ENCODE results near the gene RUNX2. TPM values are rescaled to one million over a fixed set of nuclear protein-coding genes. Genes with fewer than 3 reads are reported as not detected.
"Not testable (repeated sequence)": the region's sequence is repeated elsewhere in the genome, so short reads cannot be mapped to it uniquely, and the experiment has no call there.

RUNX2 gene
- total RNA-seq, 1 experiment from 2014 or later, result 3.8 TPM

GRCh38 chr6:45557454-45557853, 229.3 kb downstream of the RUNX2 start:
- Histone ChIP-seq H3K4me2 (ENCODE audit: low read length) (no peak overlapping the region), H3K9ac (ENCODE audit: low read length) (no peak overlapping the region), H4K20me1 (ENCODE audit: low read length) (no peaks in the 10 kb centered on the region), H3K27ac (ENCODE audit: low read length) (no peak overlapping the region), H3K4me3 (ENCODE audit: low read length) (no peak overlapping the region), H3K9me2 (replicated peaks; ENCODE audit: low read length) (no peaks in the 10 kb centered on the region), H3K79me2 (ENCODE audit: low read length) (no peaks in the 10 kb centered on the region), H3K4me1 (ENCODE audit: insufficient read depth, low read length) (peaks cover 28% of the 10 kb centered on the region), H3F3A (ENCODE audit: low read length, unreplicated experiment) (no peaks in the 10 kb centered on the region), H3K27me3 (ENCODE audit: low read length) (no peaks in the 10 kb centered on the region), H3K36me3 (ENCODE audit: low read depth, low read length) (no peaks in the 10 kb centered on the region), H2AFZ (ENCODE audit: low read length) (no peak overlapping the region), H3K9me3 (ENCODE audit: low read length) (no peaks in the 10 kb centered on the region)
- no TSS peak for BruUV-seq (replicated peaks)
- intact Hi-C loops (cut with micrococcal nuclease), result loop anchor here (5.0 kb wide), 1 partner anchor 50 kb away; no protein-coding TSS in a partner anchor
- DNase-seq (no peak), ATAC-seq (no peak)
- ChIA-PET POLR2A (ENCODE audit: unreplicated experiment) (no interaction called here), CTCF (interaction anchor here (0.6 kb wide), 1 partner anchor 373 kb away, joined by 4 read pairs; no protein-coding TSS in a partner anchor)
- TF ChIP-seq EZH2 (IDR thresholded peaks at IDR 0.05; ENCODE audit: low read length, unreplicated experiment), result no peak
- no peak for TF ChIP-seq EZH2phosphoT487 (IDR thresholded peaks at IDR 0.05; ENCODE audit: borderline replicate concordance, low read length)

DNA sequence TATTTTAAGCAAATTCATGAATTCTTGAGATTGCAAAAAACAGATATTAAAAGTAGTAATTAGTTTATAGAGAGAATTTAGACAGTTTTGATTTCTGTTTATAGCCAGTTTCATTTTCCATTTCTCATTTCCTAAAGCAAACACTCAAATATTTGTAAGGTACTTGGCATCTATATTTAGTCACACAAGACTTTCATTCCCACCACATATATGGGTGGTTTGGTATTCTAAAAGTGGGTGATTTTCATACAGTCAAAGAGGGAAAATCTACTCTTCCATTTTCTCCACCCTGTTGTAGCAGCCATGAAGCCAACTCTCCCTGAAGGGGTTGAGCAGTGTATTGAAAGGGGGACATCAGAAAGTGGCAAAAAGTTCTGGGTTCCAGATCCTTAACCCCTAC, 230.7 kb downstream of the RUNX2 start:
- BruUV-seq (replicated peaks), result no TSS peak
- Histone ChIP-seq H3F3A (ENCODE audit: low read length, unreplicated experiment) (no peaks in the 10 kb centered on the region), H3K27me3 (ENCODE audit: low read length) (no peaks in the 10 kb centered on the region), H3K4me2 (ENCODE audit: low read length) (no peak overlapping the region), H3K79me2 (ENCODE audit: low read length) (no peaks in the 10 kb centered on the region), H3K4me3 (ENCODE audit: low read length) (no peak overlapping the region), H3K9me3 (ENCODE audit: low read length) (no peaks in the 10 kb centered on the region), H3K36me3 (ENCODE audit: low read depth, low read length) (no peaks in the 10 kb centered on the region), H3K27ac (ENCODE audit: low read length) (no peak overlapping the region), H2AFZ (ENCODE audit: low read length) (no peak overlapping the region), H3K4me1 (ENCODE audit: insufficient read depth, low read length) (peaks cover 28% of the 10 kb centered on the region), H3K9me2 (replicated peaks; ENCODE audit: low read length) (no peaks in the 10 kb centered on the region), H4K20me1 (ENCODE audit: low read length) (no peaks in the 10 kb centered on the region), H3K9ac (ENCODE audit: low read length) (no peak overlapping the region)
- no peak for ATAC-seq
- POLR2A ChIA-PET (ENCODE audit: unreplicated experiment), result no interaction called here
- TF ChIP-seq, protein P1, sequence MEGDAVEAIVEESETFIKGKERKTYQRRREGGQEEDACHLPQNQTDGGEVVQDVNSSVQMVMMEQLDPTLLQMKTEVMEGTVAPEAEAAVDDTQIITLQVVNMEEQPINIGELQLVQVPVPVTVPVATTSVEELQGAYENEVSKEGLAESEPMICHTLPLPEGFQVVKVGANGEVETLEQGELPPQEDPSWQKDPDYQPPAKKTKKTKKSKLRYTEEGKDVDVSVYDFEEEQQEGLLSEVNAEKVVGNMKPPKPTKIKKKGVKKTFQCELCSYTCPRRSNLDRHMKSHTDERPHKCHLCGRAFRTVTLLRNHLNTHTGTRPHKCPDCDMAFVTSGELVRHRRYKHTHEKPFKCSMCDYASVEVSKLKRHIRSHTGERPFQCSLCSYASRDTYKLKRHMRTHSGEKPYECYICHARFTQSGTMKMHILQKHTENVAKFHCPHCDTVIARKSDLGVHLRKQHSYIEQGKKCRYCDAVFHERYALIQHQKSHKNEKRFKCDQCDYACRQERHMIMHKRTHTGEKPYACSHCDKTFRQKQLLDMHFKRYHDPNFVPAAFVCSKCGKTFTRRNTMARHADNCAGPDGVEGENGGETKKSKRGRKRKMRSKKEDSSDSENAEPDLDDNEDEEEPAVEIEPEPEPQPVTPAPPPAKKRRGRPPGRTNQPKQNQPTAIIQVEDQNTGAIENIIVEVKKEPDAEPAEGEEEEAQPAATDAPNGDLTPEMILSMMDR (conservative IDR thresholded peaks at IDR 0.05; ENCODE audit: low read depth, low read length), result no peak
- no peak for TF ChIP-seq EZH2 (IDR thresholded peaks at IDR 0.05; ENCODE audit: low read length, unreplicated experiment)
- TF ChIP-seq EZH2phosphoT487 (IDR thresholded peaks at IDR 0.05; ENCODE audit: borderline replicate concordance, low read length), result no peak
- DNase-seq, result no peak
- CTCF ChIA-PET, result interaction anchor here (0.6 kb wide), 1 partner anchor 94 kb away, joined by 3 read pairs; no protein-coding TSS in a partner anchor
- intact Hi-C loops (cut with micrococcal nuclease), result loop anchor here (5.0 kb wide), 1 partner anchor 48 kb away; no protein-coding TSS in a partner anchor

- H3K4me1 ChIP-seq (ENCODE audit: insufficient read depth, low read length), result peaks cover 14% of the 10 kb centered on the region
- H3K9ac ChIP-seq (ENCODE audit: low read length); H4K20me1 ChIP-seq (ENCODE audit: low read length); H3K4me2 ChIP-seq (ENCODE audit: low read length); intact Hi-C loops (cut with micrococcal nuclease); BruUV-seq (replicated peaks); H3K36me3 ChIP-seq (ENCODE audit: low read depth, low read length); H3K27ac ChIP-seq (ENCODE audit: low read length); H2AFZ ChIP-seq (ENCODE audit: low read length); CTCF ChIA-PET; ATAC-seq; POLR2A ChIA-PET (ENCODE audit: unreplicated experiment); H3K4me3 ChIP-seq (ENCODE audit: low read length); H3K9me2 ChIP-seq (replicated peaks; ENCODE audit: low read length); H3K79me2 ChIP-seq (ENCODE audit: low read length); DNase-seq; H3F3A ChIP-seq (ENCODE audit: low read length, unreplicated experiment); H3K27me3 ChIP-seq (ENCODE audit: low read length); H3K9me3 ChIP-seq (ENCODE audit: low read length): not testable (repeated sequence)
These were observed 232.2 kb downstream of the RUNX2 start for GRCh38 chr6:45560321-45560820.

DNA sequence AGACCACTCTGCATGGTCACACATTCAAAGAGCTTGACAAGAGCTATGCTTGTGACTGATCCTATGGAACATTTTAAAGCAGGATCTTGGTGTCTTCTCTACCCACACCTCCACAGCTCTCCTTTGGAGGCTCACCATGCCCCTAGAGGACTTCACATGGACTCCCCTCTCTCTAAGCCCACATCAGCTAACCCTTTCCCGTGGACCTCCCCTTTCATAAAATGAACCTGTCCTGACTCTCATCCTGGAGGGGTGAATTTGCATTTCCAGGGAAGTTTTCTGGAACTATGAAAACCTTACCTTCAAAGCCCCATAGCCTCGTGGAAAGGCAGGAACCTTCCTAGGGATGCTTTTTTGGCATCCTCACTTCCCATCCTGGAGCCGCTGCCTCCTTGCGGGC, 234.0 kb downstream of the RUNX2 start:
- CTCF ChIA-PET, result no interaction called here
- no peaks in the 10 kb centered on the region for H3K79me2 ChIP-seq (ENCODE audit: low read length)
- H2AFZ ChIP-seq (ENCODE audit: low read length), result no peak overlapping the region
- peaks cover 8% of the 10 kb centered on the region for H3K4me1 ChIP-seq (ENCODE audit: insufficient read depth, low read length)
- H3K4me2 ChIP-seq (ENCODE audit: low read length), result no peak overlapping the region
- H3K27ac ChIP-seq (ENCODE audit: low read length), result no peak overlapping the region
- intact Hi-C loops (cut with micrococcal nuclease), result no loop called here
- H3K36me3 ChIP-seq (ENCODE audit: low read depth, low read length), result no peaks in the 10 kb centered on the region
- no peak for DNase-seq
- H3F3A ChIP-seq (ENCODE audit: low read length, unreplicated experiment), result no peaks in the 10 kb centered on the region
- no TSS peak for BruUV-seq (replicated peaks)
- no peak overlapping the region for H3K9ac ChIP-seq (ENCODE audit: low read length)
- H4K20me1 ChIP-seq (ENCODE audit: low read length), result no peaks in the 10 kb centered on the region
- no peak for ATAC-seq
- POLR2A ChIA-PET (ENCODE audit: unreplicated experiment), result no interaction called here
- no peaks in the 10 kb centered on the region for H3K27me3 ChIP-seq (ENCODE audit: low read length)
- TF ChIP-seq, protein P1 (conservative IDR thresholded peaks at IDR 0.05; ENCODE audit: low read depth, low read length), result no peak
- no peaks in the 10 kb centered on the region for H3K9me3 ChIP-seq (ENCODE audit: low read length)
- H3K9me2 ChIP-seq (replicated peaks; ENCODE audit: low read length), result no peaks in the 10 kb centered on the region
- H3K4me3 ChIP-seq (ENCODE audit: low read length), result no peak overlapping the region

Measured in PC-3 (cell line).